Sigmoid colon (tissue), 7 donors: ENCODE data around the gene NOVA2. TPM values are rescaled to one million over a fixed set of nuclear protein-coding genes. Genes with fewer than 3 reads are reported as not detected.

Source experiments
- DNase-seq: peaks from one replicate; pipeline ENCODE4 v3.0.0-alpha.2; 2019
- H3K27ac ChIP-seq, 4 donors: fragments of 200-600 bp; sonication (generic); one replicate each; pipeline ENCODE4 v1.5.1; 2016 to 2019; ENCODE audit warnings: mild to moderate bottlenecking in 1 of 4
- H3K27me3 ChIP-seq, 3 donors: fragments of 200-600 bp; sonication (generic); one replicate each; pipeline ENCODE4 v1.5.1; 2019; ENCODE audit warnings: mild to moderate bottlenecking in 1 of 3
- H3K36me3 ChIP-seq, 4 donors: fragments of 200-600 bp; sonication (generic); one replicate each; pipeline ENCODE4 v1.5.1; 2016 to 2019
- H3K4me1 ChIP-seq, 4 donors: fragments of 200-600 bp; sonication (generic); one replicate each; pipeline ENCODE4 v1.5.1; 2017 to 2019
- H3K4me3 ChIP-seq, 4 donors: fragments of 200-600 bp; sonication (generic); one replicate each; pipeline ENCODE4 v1.5.1; 2017 to 2019; ENCODE audit warnings: mild to moderate bottlenecking in 2 of 4, moderate library complexity in 1 of 4
- H3K9me3 ChIP-seq, 4 donors: fragments of 200-600 bp in 3 of 4; sonication (generic) in 3 of 4; one replicate each; pipeline versions ENCODE4 v1.5.1 to v1.6.1; 2013 to 2019
- EP300 ChIP-seq, 4 donors: sonication (generic); formaldehyde crosslinking; IDR thresholded peaks; one replicate each; pipeline ENCODE4 v1.6.1; 2017; ENCODE audit warnings: antibody characterized with exemption in 4 of 4
- POLR2A ChIP-seq, 2 donors: fragments of 450-650 bp; IDR thresholded peaks; one replicate each; pipeline ENCODE4 v1.6.1; 2016; ENCODE audit warnings: antibody characterized with exemption in 2 of 2, mild to moderate bottlenecking in 2 of 2, moderate library complexity in 2 of 2
- POLR2AphosphoS5 ChIP-seq, 4 donors: sonication (generic); formaldehyde crosslinking; IDR thresholded peaks; one replicate each; pipeline ENCODE4 v1.6.1; 2017; ENCODE audit warnings: antibody characterized with exemption in 4 of 4
- WGBS, 2 donors: extraction: QIAGEN DNeasy Blood & Tissue Kit; methylation state at CpG; one replicate each; pipeline ENCODE4 v1.1.7; 2013; 5-methylcytosine and 5-hydroxymethylcytosine counted together
- intact Hi-C: fragments of 100-400 bp; cut with DNase I; formaldehyde crosslinking; loops from one replicate; pipeline ENCODE4 v1.15.1; 2023
- polyA plus RNA-seq, 3 donors: library from polyadenylated mRNA; stranded (reverse); fragments of 200-250 nt; gene quantifications; one replicate each; pipeline ENCODE4 v1.2.3, GENCODE V29; 2013
- total RNA-seq, 4 donors: library from RNA; depleted of rRNA; stranded (reverse); fragments of >200 nt; gene quantifications; one replicate each; pipeline ENCODE4 v1.1.0, GENCODE V29; 2016
- TF ChIP-seq, protein P1 (sequence below), 4 experiments: fragments of 450-650 bp in 3 of 4; fragments of 200-600 bp in 1 of 4; IDR thresholded peaks; one replicate each; pipeline ENCODE4 v1.5.1; 2016 to 2019; ENCODE audit warnings: antibody characterized with exemption in 4 of 4, mild to moderate bottlenecking in 3 of 4, moderate library complexity in 2 of 4
- donor health status: healthy with polysubstance abuse.
- donor health status: Bipolar disorder and iron deficiency.
- donor health status: healthy.

NOVA2 gene
- total and polyA plus RNA-seq, 7 donors, result 0.23 to 3.0 (median 0.68) TPM

DNA sequence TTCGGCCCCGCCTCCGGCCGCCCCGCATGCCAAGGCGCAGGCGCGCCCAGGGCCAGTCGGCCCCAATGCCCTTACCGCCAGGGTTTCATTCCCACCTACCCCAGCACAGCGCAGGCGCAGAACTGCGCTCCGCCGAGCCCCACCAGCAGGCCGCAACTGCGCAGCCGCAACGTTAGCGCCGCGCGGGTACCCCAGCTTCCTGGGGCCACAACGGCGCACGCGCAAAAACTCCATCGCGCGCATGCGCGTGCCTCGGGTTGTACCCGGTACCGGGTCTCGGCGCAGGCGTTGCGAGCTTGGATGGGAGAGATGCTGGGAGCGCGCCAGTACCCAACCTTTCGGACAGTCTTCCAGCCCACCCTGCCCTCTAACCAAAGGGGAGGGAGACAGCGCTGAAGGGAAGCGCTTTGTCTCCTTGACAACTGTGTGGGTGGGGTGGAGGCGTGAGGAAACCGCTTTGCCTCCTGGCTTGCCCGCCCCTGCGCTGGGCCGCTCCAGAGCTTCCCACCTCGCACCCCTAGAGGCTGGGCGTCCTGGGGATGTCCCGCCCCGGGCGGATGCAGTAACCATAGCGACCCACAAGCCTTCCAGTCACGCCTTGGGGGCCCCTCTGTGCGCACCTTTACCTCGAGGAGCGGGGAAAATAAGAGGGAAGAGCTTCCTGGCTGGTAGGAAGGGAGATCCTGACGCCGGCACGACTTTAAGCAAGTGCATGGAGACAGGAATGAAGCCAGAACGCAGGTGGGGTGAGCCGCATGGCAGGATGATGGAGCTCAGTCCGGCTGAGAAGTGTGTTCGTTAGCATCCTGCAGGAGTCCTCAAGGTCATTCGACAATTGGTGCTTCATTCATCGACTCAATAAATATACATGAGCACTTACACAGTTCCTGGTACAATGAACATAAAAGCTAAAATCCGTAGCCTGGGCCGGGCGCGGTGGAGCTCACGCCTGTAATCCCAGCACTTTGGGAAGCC lies 70.7 kb downstream of the NOVA2 start:
- DNase-seq, result peak; percentile 99
- Histone ChIP-seq H3K4me3 (peak overlapping the region; percentile 71 to 80 (median 74)), H3K27ac (peak overlapping the region; percentile 83 to 89 (median 84)), H3K4me1 (peaks cover 0 to 26% (median 21%) of the 10 kb centered on the region in 4 donors), H3K36me3 (peaks cover 0 to 21% (median 12%) of the 10 kb centered on the region in 4 donors), H3K27me3 (no peaks in the 10 kb centered on the region), H3K9me3 (no peaks in the 10 kb centered on the region)
- TF ChIP-seq POLR2AphosphoS5 (IDR thresholded peaks at IDR 0.05) (peak; percentile 78 to 92 (median 86)), POLR2A (IDR thresholded peaks at IDR 0.05) (peak; percentile 45 to 63), EP300 (IDR thresholded peaks at IDR 0.05) (no peak)
- TF ChIP-seq, protein P1, sequence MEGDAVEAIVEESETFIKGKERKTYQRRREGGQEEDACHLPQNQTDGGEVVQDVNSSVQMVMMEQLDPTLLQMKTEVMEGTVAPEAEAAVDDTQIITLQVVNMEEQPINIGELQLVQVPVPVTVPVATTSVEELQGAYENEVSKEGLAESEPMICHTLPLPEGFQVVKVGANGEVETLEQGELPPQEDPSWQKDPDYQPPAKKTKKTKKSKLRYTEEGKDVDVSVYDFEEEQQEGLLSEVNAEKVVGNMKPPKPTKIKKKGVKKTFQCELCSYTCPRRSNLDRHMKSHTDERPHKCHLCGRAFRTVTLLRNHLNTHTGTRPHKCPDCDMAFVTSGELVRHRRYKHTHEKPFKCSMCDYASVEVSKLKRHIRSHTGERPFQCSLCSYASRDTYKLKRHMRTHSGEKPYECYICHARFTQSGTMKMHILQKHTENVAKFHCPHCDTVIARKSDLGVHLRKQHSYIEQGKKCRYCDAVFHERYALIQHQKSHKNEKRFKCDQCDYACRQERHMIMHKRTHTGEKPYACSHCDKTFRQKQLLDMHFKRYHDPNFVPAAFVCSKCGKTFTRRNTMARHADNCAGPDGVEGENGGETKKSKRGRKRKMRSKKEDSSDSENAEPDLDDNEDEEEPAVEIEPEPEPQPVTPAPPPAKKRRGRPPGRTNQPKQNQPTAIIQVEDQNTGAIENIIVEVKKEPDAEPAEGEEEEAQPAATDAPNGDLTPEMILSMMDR (IDR thresholded peaks at IDR 0.05), result peak in 1 of 4 experiments; percentile 27
- intact Hi-C loops, result loop anchor here (2.0 to 5.0 kb wide), 2 partner anchors 16 to 94 kb away; partner anchors contain the start of genes CCDC61 and IRF2BP1
- 0 to 1% methylated on average over 73 of the region's 73 CpGs for WGBS, 2 donors

DNA sequence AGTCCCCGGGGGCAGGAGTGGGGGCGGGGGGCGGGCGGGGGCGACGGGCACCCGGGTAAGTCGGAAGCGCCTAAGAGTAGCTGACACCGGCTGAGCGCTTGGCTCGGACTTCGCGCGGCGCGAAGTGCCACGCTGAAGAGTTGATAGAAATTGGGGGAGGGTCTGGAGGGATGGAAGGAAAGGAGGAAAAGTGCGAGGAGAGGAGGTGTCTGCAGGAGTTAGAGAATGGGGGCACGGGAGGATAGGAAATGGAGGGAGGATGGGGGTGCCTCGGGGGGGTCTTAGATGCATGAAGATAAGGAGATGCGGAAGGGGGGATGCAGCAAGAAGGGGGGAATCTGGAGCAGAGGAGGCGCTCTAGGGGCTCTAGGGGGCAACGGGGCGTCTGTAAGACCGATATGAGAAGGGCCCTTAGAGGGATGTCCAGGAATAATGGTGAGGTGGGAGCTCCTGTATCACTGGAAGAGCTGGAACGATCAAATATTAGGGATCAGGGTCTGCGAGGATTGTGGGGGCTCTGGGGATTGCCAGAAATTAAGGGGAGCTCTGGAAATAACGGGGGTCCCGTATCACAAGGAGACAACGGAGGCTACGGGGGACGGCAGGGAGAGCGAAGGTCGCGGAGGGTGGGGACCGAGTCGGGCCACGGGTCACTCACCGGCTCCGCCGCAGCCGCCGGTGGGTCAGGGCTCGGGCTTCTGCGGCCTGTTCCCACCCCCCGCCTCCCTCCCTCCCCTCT lies 71.6 kb downstream of the NOVA2 start, which contains the start of gene MYPOP:
TSS of gene MYPOP (minus strand) at position 702 of the 739 bp plus-strand sequence. CDS start 840 bp downstream, outside the sequence.
- H3K27ac ChIP-seq, result peak within 1 kb of the TSS; percentile 83 to 89 (median 84)
- peaks cover 0 to 26% (median 21%) of the 10 kb centered on the region in 4 donors for H3K4me1 ChIP-seq
- H3K4me3 ChIP-seq, result peak within 1 kb of the TSS; percentile 71 to 80 (median 74)
- intact Hi-C loops, result loop anchor here (2.0 to 5.0 kb wide), 2 partner anchors 15 to 95 kb away; partner anchors contain the start of genes CCDC61 and IRF2BP1
- no peak for DNase-seq
- TF ChIP-seq, protein P1 (IDR thresholded peaks at IDR 0.05), result no peak
- no peak for TF ChIP-seq EP300 (IDR thresholded peaks at IDR 0.05)
- no peak for TF ChIP-seq POLR2A (IDR thresholded peaks at IDR 0.05)
- no peak for TF ChIP-seq POLR2AphosphoS5 (IDR thresholded peaks at IDR 0.05)
- H3K27me3 ChIP-seq, result no peaks in the 10 kb centered on the region
- no peaks in the 10 kb centered on the region for H3K9me3 ChIP-seq
- peaks cover 0 to 29% (median 12%) of the 10 kb centered on the region in 4 donors for H3K36me3 ChIP-seq
- WGBS, 2 donors, result 1% methylated on average over 47 of the region's 47 CpGs

DNA sequence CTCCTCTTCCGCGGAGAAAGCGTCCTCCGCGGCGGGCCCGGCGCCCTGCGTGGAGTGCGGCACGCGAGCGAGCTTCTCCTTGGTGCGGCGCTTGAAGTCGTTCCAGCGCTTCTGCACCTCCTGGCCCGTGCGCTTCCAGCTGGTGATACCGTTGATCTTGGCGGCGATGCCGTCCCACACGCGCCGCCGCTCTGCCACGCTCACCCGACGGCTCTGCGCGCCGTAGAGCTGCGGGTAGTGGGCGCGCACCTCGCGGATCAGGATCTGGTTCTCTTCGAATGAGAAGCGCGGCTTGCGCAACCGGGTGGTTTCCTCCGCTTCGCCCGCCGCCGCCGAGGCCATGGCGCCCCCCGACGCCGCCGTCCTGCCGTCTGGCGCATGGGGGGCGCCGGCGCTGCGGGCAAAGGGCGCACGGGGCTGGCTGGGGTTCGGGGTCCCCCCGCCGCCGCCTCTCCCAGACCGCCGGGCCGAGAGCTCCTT lies 72.2 kb downstream of the NOVA2 start:
- TF ChIP-seq, protein P1 (IDR thresholded peaks at IDR 0.05), result no peak
- no peak for TF ChIP-seq EP300 (IDR thresholded peaks at IDR 0.05)
- TF ChIP-seq POLR2AphosphoS5 (IDR thresholded peaks at IDR 0.05), result no peak
- WGBS, 2 donors, result 14 to 31% methylated on average over 69 of the region's 69 CpGs
- H3K27ac ChIP-seq, result peak overlapping the region; percentile 83 to 89 (median 84)
- intact Hi-C loops, result loop anchor here (5.0 kb wide), 1 partner anchor 96 kb away; the partner anchor contains the start of gene CCDC61
- peak; percentile 82 for DNase-seq
- peaks cover 0 to 26% (median 21%) of the 10 kb centered on the region in 4 donors for H3K4me1 ChIP-seq
- no peaks in the 10 kb centered on the region for H3K9me3 ChIP-seq
- H3K4me3 ChIP-seq, result peak overlapping the region; percentile 71 to 80 (median 74)
- peaks cover 0 to 29% (median 12%) of the 10 kb centered on the region in 4 donors for H3K36me3 ChIP-seq
- H3K27me3 ChIP-seq, result no peaks in the 10 kb centered on the region

DNA sequence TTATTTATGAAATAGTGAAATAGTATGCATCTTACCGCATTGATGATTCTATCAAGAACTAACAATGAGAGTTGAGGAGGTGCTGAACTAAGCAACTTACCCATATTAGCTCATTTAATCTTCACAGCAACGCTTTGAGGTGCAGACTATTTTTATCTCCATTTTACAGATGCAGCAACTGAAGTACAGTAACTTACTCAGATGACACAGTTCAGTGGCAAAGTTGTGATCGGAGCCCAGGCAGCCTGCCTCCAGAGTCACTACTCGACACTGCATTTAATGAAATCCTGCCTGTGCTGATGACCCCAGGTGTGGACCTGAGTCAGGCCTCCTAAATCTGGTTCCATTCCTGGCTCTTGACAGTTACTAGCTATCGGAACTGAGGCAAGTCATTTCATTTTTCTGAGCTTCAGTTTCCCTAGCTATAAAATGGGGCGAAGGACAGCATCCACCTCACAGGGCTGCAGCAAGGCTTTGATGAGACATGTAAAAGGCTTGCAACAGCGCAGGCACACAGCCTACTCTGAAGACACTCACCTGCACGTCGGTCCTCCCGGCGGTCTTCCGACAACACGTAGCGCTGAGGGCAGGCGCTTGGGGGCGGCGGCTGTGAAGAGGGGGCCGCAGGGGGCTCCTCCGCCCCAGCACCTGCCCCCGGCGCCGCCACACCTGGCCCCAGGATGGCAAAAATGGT lies 72.8 kb downstream of the NOVA2 start:
- Histone ChIP-seq H3K27ac (peak overlapping the region in 2 of 4 donors; percentile 83 to 84), H3K4me3 (peak overlapping the region; percentile 71 to 80 (median 74)), H3K27me3 (no peaks in the 10 kb centered on the region), H3K4me1 (peaks cover 0 to 26% (median 21%) of the 10 kb centered on the region in 4 donors), H3K9me3 (no peaks in the 10 kb centered on the region), H3K36me3 (peaks cover 0 to 34% (median 12%) of the 10 kb centered on the region in 4 donors)
- WGBS, 2 donors, result 79 to 87% methylated on average over 22 of the region's 22 CpGs
- TF ChIP-seq POLR2A (IDR thresholded peaks at IDR 0.05) (no peak), EP300 (IDR thresholded peaks at IDR 0.05) (no peak)
- intact Hi-C loops, result loop anchor here (5.0 kb wide), 1 partner anchor 96 kb away; the partner anchor contains the start of gene CCDC61
- DNase-seq, result no peak
